Sigmoid colon (tissue), 4 donors: ENCODE measurements around the gene SEMA4A.

Experiments used
- CTCF ChIP-seq, 4 experiments: fragments of 450-650 bp in 3 of 4; fragments of 200-600 bp in 1 of 4; IDR thresholded peaks; one replicate each; pipeline ENCODE4 v1.5.1; 2016 to 2019; ENCODE audit warnings: antibody characterized with exemption in 4 of 4, mild to moderate bottlenecking in 3 of 4, moderate library complexity in 2 of 4
- POLR2A ChIP-seq, 2 donors: fragments of 450-650 bp; IDR thresholded peaks; one replicate each; pipeline ENCODE4 v1.6.1; 2016; ENCODE audit warnings: antibody characterized with exemption in 2 of 2, mild to moderate bottlenecking in 2 of 2, moderate library complexity in 2 of 2
- POLR2AphosphoS5 ChIP-seq, 4 donors: sonication (generic); formaldehyde crosslinking; IDR thresholded peaks; one replicate each; pipeline ENCODE4 v1.6.1; 2017; ENCODE audit warnings: antibody characterized with exemption in 4 of 4

DNA sequence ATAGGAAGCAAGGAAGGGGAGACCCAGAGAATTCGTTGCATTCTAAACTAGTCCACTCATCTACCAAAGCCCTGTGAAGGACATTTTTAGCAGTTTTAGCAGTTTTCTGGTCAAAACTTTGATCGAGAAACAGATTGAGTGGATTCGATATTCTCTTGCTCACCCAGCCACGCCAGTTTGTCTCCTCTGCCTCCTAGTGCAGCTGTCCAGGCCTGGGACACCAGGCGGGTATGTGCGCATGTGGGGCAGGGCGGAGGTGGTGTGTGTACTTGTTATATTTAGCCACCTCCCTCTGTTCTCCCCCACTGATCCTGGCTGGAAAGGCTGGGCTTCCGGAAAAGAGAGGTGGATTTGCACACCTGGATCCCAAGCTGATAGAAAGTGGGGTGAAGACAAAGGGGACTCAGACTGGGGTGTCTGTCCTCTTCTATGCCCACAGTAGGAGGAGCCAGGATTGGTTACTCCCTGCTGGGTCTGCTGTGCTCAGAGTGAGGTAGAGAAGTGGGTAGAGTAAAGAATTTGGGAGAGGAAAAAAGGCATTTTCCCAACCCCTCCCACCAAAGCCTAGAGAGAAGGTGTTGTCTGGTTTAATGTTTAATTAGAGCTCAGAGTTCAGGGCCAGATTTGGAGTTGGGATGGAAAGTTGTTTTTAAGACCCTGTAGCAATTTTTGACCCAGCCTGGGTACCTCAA is 35.1 kb upstream of the SEMA4A start:
- TF ChIP-seq CTCF (IDR thresholded peaks at IDR 0.05) (no peak), POLR2AphosphoS5 (IDR thresholded peaks at IDR 0.05) (peak; percentile 88 to 91 (median 90)), POLR2A (IDR thresholded peaks at IDR 0.05) (peak; percentile 69 to 77)
